Endothelial cell (in vitro differentiated cells): Measurements from ENCODE around the gene CNIH1. TPM values are rescaled to one million over a fixed set of nuclear protein-coding genes. Genes with fewer than 3 reads are reported as not detected.
A peak's percentile ranks its signal among the peaks of the same experiment; 100 is the strongest.

Experiments
- DNase-seq: peaks from one replicate; pipeline ENCODE4 v3.0.0; 2021; ENCODE audit warnings: low spot score
- H3K27ac Mint-ChIP-seq: one replicate; pipeline ENCODE4 v1.8.0; 2021; ENCODE audit warnings: mixed read lengths, inconsistent platforms; ENCODE audit not compliant: unreplicated experiment
- H3K27me3 Mint-ChIP-seq: one replicate; pipeline ENCODE4 v1.8.0; 2021; ENCODE audit warnings: mild to moderate bottlenecking, moderate library complexity, mixed read lengths, inconsistent platforms; ENCODE audit not compliant: unreplicated experiment
- H3K36me3 Mint-ChIP-seq: one replicate; pipeline ENCODE4 v1.8.0; 2021; ENCODE audit warnings: mild to moderate bottlenecking, low read depth, mixed read lengths, inconsistent platforms; ENCODE audit not compliant: unreplicated experiment
- H3K4me1 Mint-ChIP-seq: one replicate; pipeline ENCODE4 v1.8.0; 2021; ENCODE audit warnings: mild to moderate bottlenecking, mixed read lengths, inconsistent platforms; ENCODE audit not compliant: unreplicated experiment
- H3K4me3 Mint-ChIP-seq: one replicate; pipeline ENCODE4 v1.8.0; 2021; ENCODE audit warnings: mild to moderate bottlenecking, mixed read lengths, inconsistent platforms; ENCODE audit not compliant: unreplicated experiment
- H3K9me3 Mint-ChIP-seq: one replicate; pipeline ENCODE4 v1.8.0; 2021; ENCODE audit warnings: mixed read lengths, inconsistent platforms; ENCODE audit not compliant: unreplicated experiment
- CTCF ChIP-seq: fragments of 200-600 bp; sonication (generic); IDR thresholded peaks from one replicate; pipeline ENCODE4 v1.5.0; 2021; ENCODE audit warnings: antibody characterized with exemption; ENCODE audit not compliant: unreplicated experiment
- total RNA-seq: library from RNA; stranded (reverse); fragmentation: NEBNext Ultra II Directional; extraction: Animal tissue kit (Norgen Biotek cat#: 25700); gene quantifications from one replicate; pipeline ENCODE4 v1.2.1, GENCODE V29; 2021; ENCODE audit not compliant: unreplicated experiment

CNIH1 gene
- total RNA-seq, 1 donor from 2014 or later, result 87.8 TPM

GRCh38 chr14:54475187-54475899 is 34.2 kb upstream of the CNIH1 start:
- Mint-ChIP-seq H3K4me3 (no peak overlapping the region), H3K36me3 (peaks cover 10% of the 10 kb centered on the region), H3K4me1 (peaks cover 3% of the 10 kb centered on the region), H3K27me3 (no peaks in the 10 kb centered on the region), H3K9me3 (no peaks in the 10 kb centered on the region), H3K27ac (peak overlapping the region; percentile 38)
- TF ChIP-seq CTCF, result no peak
- no peak for DNase-seq

- peaks cover 11% of the 10 kb centered on the region for H3K36me3 Mint-ChIP-seq
- no peak for DNase-seq
- TF ChIP-seq CTCF, result no peak
- peaks cover 3% of the 10 kb centered on the region for H3K4me1 Mint-ChIP-seq
- no peaks in the 10 kb centered on the region for H3K27me3 Mint-ChIP-seq
- H3K4me3 Mint-ChIP-seq, result no peak overlapping the region
- no peak overlapping the region for H3K27ac Mint-ChIP-seq
- H3K9me3 Mint-ChIP-seq, result no peaks in the 10 kb centered on the region
Measured at GRCh38 chr14:54474232-54474793, 33.1 kb upstream of the CNIH1 start.

DNA sequence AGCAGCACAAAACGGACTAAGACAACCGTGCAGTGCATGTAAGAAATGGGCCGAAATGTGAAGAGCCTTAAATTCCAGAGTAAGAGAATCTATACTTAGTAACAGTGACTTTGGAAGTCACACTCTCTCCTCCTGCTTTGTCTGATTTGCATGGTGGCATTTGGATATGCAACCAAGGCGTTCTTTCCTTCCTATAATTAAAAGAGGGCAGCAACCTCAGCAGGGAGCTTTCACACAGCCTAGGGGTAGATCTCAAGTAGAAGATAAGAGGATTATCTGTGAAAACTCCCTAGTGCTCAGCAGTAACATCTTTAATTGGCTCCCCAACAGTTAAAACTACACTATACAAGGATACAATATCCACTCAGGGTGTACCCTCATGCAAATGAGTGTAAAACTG is 31.1 kb upstream of the CNIH1 start:
- Mint-ChIP-seq H3K9me3 (no peaks in the 10 kb centered on the region), H3K27ac (no peak overlapping the region), H3K36me3 (peaks cover 26% of the 10 kb centered on the region), H3K4me1 (peaks cover 3% of the 10 kb centered on the region), H3K4me3 (no peak overlapping the region), H3K27me3 (no peaks in the 10 kb centered on the region)
- TF ChIP-seq CTCF, result no peak
- no peak for DNase-seq

GRCh38 chr14:54471641-54472040 is 30.5 kb upstream of the CNIH1 start:
- TF ChIP-seq CTCF, result no peak
- no peaks in the 10 kb centered on the region for H3K9me3 Mint-ChIP-seq
- H3K27ac Mint-ChIP-seq, result no peak overlapping the region
- no peaks in the 10 kb centered on the region for H3K27me3 Mint-ChIP-seq
- H3K4me3 Mint-ChIP-seq, result no peak overlapping the region
- H3K4me1 Mint-ChIP-seq, result peaks cover 3% of the 10 kb centered on the region
- no peak for DNase-seq
- H3K36me3 Mint-ChIP-seq, result peaks cover 28% of the 10 kb centered on the region

GRCh38 chr14:54470701-54471100 is 29.5 kb upstream of the CNIH1 start:
- Mint-ChIP-seq H3K27me3 (no peaks in the 10 kb centered on the region), H3K4me1 (no peaks in the 10 kb centered on the region), H3K4me3 (no peak overlapping the region), H3K9me3 (no peaks in the 10 kb centered on the region), H3K27ac (no peak overlapping the region), H3K36me3 (peaks cover 28% of the 10 kb centered on the region)
- TF ChIP-seq CTCF, result no peak
- DNase-seq, result no peak
